ENCODE data around the gene KRT17.
A peak's percentile ranks its signal among the peaks of the same experiment; 100 is the strongest.

GRCh38 chr17:41648411-41649195, 24.2 kb upstream of the KRT17 start:
- TF ChIP-seq, protein P1, sequence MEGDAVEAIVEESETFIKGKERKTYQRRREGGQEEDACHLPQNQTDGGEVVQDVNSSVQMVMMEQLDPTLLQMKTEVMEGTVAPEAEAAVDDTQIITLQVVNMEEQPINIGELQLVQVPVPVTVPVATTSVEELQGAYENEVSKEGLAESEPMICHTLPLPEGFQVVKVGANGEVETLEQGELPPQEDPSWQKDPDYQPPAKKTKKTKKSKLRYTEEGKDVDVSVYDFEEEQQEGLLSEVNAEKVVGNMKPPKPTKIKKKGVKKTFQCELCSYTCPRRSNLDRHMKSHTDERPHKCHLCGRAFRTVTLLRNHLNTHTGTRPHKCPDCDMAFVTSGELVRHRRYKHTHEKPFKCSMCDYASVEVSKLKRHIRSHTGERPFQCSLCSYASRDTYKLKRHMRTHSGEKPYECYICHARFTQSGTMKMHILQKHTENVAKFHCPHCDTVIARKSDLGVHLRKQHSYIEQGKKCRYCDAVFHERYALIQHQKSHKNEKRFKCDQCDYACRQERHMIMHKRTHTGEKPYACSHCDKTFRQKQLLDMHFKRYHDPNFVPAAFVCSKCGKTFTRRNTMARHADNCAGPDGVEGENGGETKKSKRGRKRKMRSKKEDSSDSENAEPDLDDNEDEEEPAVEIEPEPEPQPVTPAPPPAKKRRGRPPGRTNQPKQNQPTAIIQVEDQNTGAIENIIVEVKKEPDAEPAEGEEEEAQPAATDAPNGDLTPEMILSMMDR (IDR thresholded peaks at IDR 0.05) = peak; percentile 74
- TF ChIP-seq EZH2 (IDR thresholded peaks at IDR 0.05; ENCODE audit: borderline replicate concordance, insufficient read depth, low read depth, low read length, poor library complexity, severe bottlenecking) = no peak
